ENCODE results near the gene SLC28A1.

- TF ChIP-seq CTCF (IDR thresholded peaks at IDR 0.05) (no peak), POLR2AphosphoS5 (IDR thresholded peaks at IDR 0.05) (no peak), EP300 (IDR thresholded peaks at IDR 0.05; ENCODE audit: low read depth) (no peak)
These were observed 20.0 kb downstream of the SLC28A1 start for GRCh38 chr15:84904419-84904818.
